Ramos (cell line): Measurements from ENCODE around the gene HOXC13.

Experiments
- in situ Hi-C: fragments of 300-500 bp; cut with MboI; formaldehyde crosslinking; loops from one replicate; pipeline ENCODE4 v1.14.3; 2022; ENCODE audit warnings: low sequenced_read_pairs; ENCODE audit not compliant: unreplicated experiment

The HOXC13 gene

GRCh38 chr12:53978477-53979356 lies 40.1 kb downstream of the HOXC13 start:
- in situ Hi-C loops, result loop anchor here (25.0 kb wide), 1 partner anchor 384 kb away; the partner anchor contains the start of gene GPR84

GRCh38 chr12:53980104-53980801 lies 41.6 kb downstream of the HOXC13 start:
- in situ Hi-C loops, result loop anchor here (10.0 to 25.0 kb wide), 2 partner anchors 275 to 382 kb away; partner anchors contain the start of gene GPR84

GRCh38 chr12:53980802-53981496 lies 42.3 kb downstream of the HOXC13 start:
- in situ Hi-C loops, result loop anchor here (10.0 to 25.0 kb wide), 2 partner anchors 276 to 381 kb away; partner anchors contain the start of gene GPR84

GRCh38 chr12:53981634-53982565 lies 43.3 kb downstream of the HOXC13 start:
- in situ Hi-C loops, result loop anchor here (10.0 to 25.0 kb wide), 2 partner anchors 277 to 380 kb away; partner anchors contain the start of gene GPR84

GRCh38 chr12:53982648-53983567 lies 44.3 kb downstream of the HOXC13 start:
- in situ Hi-C loops, result loop anchor here (10.0 to 25.0 kb wide), 2 partner anchors 278 to 379 kb away; partner anchors contain the start of gene GPR84

- in situ Hi-C loops, result loop anchor here (10.0 to 25.0 kb wide), 2 partner anchors 279 to 379 kb away; partner anchors contain the start of gene GPR84
These were observed 44.9 kb downstream of the HOXC13 start for GRCh38 chr12:53983568-53983949.

- in situ Hi-C loops, result loop anchor here (10.0 to 25.0 kb wide), 2 partner anchors 279 to 378 kb away; partner anchors contain the start of gene GPR84
These were observed 45.4 kb downstream of the HOXC13 start for GRCh38 chr12:53983950-53984572.

GRCh38 chr12:53984901-53985691 lies 46.5 kb downstream of the HOXC13 start, which contains the start of gene HOXC10:
HOXC10 (plus strand) TSS chr12:53985146; CDS start chr12:53985260, 114 bp downstream.
- in situ Hi-C loops, result loop anchor here (10.0 to 25.0 kb wide), 2 partner anchors 280 to 377 kb away; partner anchors contain the start of gene GPR84

- in situ Hi-C loops, result loop anchor here (10.0 to 25.0 kb wide), 2 partner anchors 281 to 377 kb away; partner anchors contain the start of gene GPR84
These were observed 47.0 kb downstream of the HOXC13 start for GRCh38 chr12:53985692-53985993.

- in situ Hi-C loops, result loop anchor here (10.0 to 25.0 kb wide), 2 partner anchors 281 to 376 kb away; partner anchors contain the start of gene GPR84
These were observed 47.5 kb downstream of the HOXC13 start for GRCh38 chr12:53985994-53986685.

- in situ Hi-C loops, result loop anchor here (10.0 to 25.0 kb wide), 2 partner anchors 282 to 375 kb away; partner anchors contain the start of gene GPR84
These were observed 48.3 kb downstream of the HOXC13 start for GRCh38 chr12:53986686-53987483.

GRCh38 chr12:53987787-53988230 lies 49.2 kb downstream of the HOXC13 start:
- in situ Hi-C loops, result loop anchor here (10.0 to 25.0 kb wide), 2 partner anchors 283 to 374 kb away; partner anchors contain the start of gene GPR84

- in situ Hi-C loops, result loop anchor here (10.0 to 25.0 kb wide), 2 partner anchors 284 to 374 kb away; partner anchors contain the start of gene GPR84
These were observed 50.1 kb downstream of the HOXC13 start for GRCh38 chr12:53988541-53989226.
